Lung microvascular endothelial cell (primary cell): Measurements from ENCODE around the gene TMCC2. TPM values are rescaled to one million over a fixed set of nuclear protein-coding genes. Genes with fewer than 3 reads are reported as not detected.
"Not testable (repeated sequence)": the region's sequence is repeated elsewhere in the genome, so short reads cannot be mapped to it uniquely, and the experiment has no call there.

Experiments
- DNase-seq, 2 donors: peaks; one replicate each; pipeline versions ENCODE4 v3.0.0 to v3.0.0-alpha.2; 2010; ENCODE audit warnings: low read depth in 2 of 2
- total RNA-seq: library from RNA; depleted of rRNA; stranded (reverse); fragments of >200 nt; gene quantifications from 2 replicates; pipeline ENCODE4 v1.2.1, GENCODE V29; 2014

TMCC2 gene, protein sequence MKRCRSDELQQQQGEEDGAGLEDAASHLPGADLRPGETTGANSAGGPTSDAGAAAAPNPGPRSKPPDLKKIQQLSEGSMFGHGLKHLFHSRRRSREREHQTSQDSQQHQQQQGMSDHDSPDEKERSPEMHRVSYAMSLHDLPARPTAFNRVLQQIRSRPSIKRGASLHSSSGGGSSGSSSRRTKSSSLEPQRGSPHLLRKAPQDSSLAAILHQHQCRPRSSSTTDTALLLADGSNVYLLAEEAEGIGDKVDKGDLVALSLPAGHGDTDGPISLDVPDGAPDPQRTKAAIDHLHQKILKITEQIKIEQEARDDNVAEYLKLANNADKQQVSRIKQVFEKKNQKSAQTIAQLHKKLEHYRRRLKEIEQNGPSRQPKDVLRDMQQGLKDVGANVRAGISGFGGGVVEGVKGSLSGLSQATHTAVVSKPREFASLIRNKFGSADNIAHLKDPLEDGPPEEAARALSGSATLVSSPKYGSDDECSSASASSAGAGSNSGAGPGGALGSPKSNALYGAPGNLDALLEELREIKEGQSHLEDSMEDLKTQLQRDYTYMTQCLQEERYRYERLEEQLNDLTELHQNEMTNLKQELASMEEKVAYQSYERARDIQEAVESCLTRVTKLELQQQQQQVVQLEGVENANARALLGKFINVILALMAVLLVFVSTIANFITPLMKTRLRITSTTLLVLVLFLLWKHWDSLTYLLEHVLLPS
- total RNA-seq: 0.40 and 0.44 TPM in 2 replicates

GRCh38 chr1:205227584-205228013, at the start of gene TMCC2:
TMCC2 (plus strand) TSS chr1:205227946; CDS start chr1:205228565, 619 bp downstream.
- DNase-seq: peak; percentile 84 to 85

- DNase-seq: peak in 1 of 2 donors; percentile 9
Observed at GRCh38 chr1:205179842-205180241, 47.9 kb upstream of the TMCC2 start.

DNA sequence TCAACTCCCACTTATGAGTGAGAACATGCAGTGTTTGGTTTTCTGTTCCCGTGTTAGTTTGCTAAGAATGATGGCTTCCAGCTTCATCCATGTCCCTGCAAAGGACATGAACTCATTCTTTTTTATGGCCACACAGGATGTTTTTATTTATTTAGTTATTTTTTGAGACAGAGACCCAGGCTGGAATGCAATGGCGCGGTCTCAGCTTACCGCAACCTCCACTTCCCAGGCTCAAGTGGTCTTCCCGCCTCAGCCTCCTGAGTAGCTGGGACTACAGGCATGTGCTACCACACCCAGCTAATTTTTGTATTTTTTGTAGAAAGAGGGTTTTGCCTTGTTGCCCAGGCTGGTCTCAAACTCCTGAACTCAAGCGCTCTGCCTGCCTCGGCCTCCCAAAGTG, 47.4 kb upstream of the TMCC2 start:
- DNase-seq: not testable (repeated sequence)

GRCh38 chr1:205182930-205183329, 44.8 kb upstream of the TMCC2 start:
- no peak for DNase-seq

DNA sequence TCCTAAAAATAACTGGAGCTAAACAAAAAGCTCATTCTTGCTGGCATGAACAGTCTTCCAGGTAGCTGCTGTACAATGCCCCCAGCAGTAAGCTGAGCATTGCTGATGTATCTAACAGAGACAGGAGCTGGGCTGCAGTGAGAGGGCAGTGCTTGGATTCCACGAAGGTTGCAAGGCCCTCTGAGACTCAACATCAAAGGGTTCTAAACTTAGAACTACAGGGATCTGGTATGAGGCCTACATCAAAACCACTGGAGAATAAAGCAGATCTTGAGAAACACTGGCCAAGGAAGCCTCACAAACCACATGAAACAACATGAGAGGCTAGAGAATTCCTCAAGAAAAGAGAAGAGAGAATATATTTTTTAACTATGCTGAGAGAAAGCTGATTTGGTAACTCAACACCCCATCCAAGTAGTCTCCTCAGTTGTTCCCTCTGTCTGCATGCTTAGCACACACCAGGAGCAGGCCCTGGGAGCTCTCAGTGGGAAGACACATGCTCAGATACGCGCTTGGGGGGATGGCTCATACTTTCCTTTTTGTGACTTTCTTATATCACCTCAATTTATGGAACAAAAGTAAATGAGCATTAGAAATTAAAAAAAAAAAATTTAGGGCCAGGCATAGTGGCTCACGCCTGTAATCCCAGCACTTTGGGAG, 43.9 kb upstream of the TMCC2 start:
- peak in 1 of 2 donors; percentile 10 for DNase-seq

DNA sequence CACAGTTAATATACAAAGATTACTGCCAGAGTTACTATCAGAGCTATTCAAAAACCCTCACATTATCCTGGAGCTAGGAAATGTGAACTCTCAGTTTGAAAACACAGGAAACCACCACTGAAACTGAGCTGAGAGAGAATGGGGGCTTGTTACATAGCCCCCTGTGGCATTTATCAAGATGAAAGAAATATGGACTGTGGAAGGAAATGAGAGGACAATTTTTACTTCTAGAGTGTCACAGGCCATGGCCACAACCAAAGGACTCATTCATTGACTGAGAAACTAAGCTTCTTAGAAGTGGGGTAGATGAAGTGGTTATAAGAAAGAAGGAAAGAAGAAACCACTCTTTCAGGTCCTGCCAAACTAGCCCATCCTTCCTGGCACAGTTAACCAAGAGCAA, 41.6 kb upstream of the TMCC2 start:
- no peak for DNase-seq

GRCh38 chr1:205187420-205187819, 40.3 kb upstream of the TMCC2 start:
- no peak for DNase-seq

DNA sequence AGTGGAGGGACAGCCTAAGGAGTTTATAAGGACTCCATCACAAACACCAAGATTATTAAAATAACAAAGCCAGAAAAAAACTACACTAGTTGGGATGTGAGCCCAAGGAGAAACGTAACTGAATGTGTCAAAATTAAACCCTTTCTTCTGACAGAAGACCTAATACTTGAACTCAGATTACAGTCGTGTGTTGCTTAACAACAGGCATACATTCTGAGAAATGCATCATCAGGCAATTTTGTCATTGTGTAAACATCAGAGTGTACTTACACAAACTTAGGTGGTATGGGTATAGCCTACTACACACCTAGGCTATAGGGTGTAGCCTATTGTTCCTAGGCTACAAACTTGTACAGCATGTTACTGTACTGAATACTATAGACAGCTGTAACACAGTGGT, 39.6 kb upstream of the TMCC2 start:
- DNase-seq: no peak

DNA sequence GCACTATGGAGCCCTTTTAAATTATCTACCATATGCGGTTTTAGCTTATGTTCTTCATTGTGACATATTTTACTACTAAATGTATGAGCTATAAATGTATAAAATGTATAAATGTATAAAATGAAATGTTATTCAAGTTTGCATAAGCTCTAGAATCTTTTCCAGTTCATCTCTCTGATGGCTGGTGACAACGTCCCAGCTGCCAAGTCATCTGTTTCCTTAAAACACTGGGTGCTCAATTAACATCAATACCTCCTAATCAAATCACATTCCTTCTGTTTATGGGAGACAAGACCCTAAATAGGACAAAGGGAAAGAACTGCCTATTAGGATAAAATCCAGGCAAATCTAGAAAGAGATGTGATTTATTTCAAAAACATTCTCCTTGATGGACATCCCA, 39.1 kb upstream of the TMCC2 start:
- no peak for DNase-seq

DNA sequence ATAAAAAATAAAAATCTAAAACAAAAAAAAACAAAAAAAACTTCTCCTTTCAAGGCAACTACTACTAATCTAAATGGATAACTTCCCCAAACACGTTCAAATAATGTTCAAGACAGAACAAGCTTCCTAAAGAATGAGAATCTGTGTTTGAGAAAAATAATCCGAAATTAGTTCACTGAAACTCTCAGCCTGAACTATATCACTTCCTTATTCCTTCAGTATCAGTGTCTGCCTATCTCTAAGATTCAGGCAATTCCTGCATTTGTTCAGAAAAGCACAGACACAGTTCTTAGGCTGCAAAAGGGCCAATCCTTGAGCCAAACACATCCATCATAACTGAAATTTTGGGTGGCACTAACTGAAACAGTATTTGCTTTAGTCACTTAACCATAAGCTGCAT, 38.6 kb upstream of the TMCC2 start:
- DNase-seq: peak in 1 of 2 donors; percentile 34

- DNase-seq: no peak
Observed at GRCh38 chr1:205190845-205191577, 36.7 kb upstream of the TMCC2 start.

DNA sequence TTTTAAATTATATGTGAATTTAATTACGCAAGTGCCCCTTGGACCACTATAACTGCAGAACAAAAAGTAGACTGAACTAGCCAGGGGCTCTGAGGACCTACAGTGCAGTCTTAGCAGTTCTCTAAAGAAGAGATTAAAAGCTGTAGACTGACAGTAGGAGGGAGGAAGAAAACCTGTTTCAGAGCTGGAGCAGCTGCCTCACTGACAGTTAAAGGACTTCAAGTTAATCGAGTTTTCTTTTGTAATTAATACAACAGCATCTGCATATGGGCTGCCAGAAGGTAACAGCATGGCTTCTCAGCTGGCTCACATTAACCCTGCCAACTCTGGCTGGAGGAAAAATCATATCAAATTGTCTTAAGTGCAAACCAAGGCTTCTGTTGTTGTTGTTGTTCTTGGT, 36.1 kb upstream of the TMCC2 start:
- DNase-seq: no peak

- no peak for DNase-seq
Observed at GRCh38 chr1:205192287-205192686, 35.5 kb upstream of the TMCC2 start.

- DNase-seq: no peak
Observed at GRCh38 chr1:205199090-205199930, 28.4 kb upstream of the TMCC2 start.

- no peak for DNase-seq
Observed at GRCh38 chr1:205199931-205200299, 27.8 kb upstream of the TMCC2 start.

DNA sequence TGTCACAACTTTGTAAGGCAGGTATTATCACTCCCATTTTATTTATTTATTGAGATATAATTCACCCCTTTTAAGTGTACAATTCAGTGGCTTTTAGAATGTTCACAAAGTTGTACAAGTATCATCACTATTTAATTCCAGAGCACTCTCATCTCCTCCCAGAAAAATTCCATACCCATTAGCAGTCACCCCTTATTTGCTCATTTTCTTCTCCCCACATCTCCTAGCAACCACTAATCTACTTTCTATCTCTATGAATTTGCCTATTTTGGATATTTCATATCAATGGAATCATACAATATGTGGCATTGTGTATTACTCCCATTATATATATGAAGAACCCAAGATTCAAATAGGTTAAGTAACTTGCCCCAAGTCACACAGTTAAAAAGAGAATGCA, 23.2 kb upstream of the TMCC2 start:
- no peak for DNase-seq

- DNase-seq: no peak
Observed at GRCh38 chr1:205205055-205205454, 22.7 kb upstream of the TMCC2 start.

- DNase-seq: no peak
Observed at GRCh38 chr1:205208811-205209210, 18.9 kb upstream of the TMCC2 start.

DNA sequence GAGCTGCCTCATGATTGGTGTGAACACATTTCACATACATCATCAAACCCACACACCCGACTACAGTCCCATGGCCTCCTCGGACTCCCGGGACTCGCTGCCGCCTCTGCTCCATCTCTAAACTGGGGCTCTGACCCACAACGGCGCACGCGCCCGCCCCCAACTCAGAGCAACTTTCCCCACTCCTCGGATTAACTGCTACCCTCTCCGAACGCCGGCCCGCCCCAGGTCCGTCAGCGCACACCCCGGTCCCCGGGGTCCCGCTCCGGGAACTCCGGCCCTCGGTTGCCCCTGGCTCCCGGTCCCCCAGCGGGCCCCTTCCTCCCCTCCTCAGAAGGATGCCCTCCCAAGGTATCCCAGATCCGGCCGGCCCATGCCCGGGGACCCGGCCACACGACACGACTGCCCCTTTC, 17.0 kb upstream of the TMCC2 start:
- DNase-seq: peak; percentile 33 to 43

- DNase-seq: peak; percentile 97
Observed at GRCh38 chr1:205211169-205211838, 16.4 kb upstream of the TMCC2 start, which contains the start of gene DSTYK. DSTYK (minus strand) TSS chr1:205211702; CDS start chr1:205211535, 167 bp downstream.
